HG02938 (cell line): ENCODE results near the gene MUS81.

Source experiments
- ATAC-seq: cut with Tn5 transposase; IDR thresholded peaks from one replicate; pipeline ENCODE4 v1.9.1; 2021; ENCODE audit warnings: mild to moderate bottlenecking, moderate library complexity; ENCODE audit not compliant: unreplicated experiment

MUS81 gene

GRCh38 chr11:65859095-65859811 lies 980 bp upstream of the MUS81 start:
- ATAC-seq, result peak; percentile 50

- ATAC-seq, result peak; percentile 0
Measured at GRCh38 chr11:65859812-65860277, 388 bp upstream of the MUS81 start.

- no peak for ATAC-seq
Measured at GRCh38 chr11:65861165-65861505, 902 bp downstream of the MUS81 start.

- no peak for ATAC-seq
Measured at GRCh38 chr11:65861533-65862183, 1.4 kb downstream of the MUS81 start.

GRCh38 chr11:65862191-65862735 lies 2.0 kb downstream of the MUS81 start:
- ATAC-seq, result no peak

GRCh38 chr11:65862941-65863888 lies 3.0 kb downstream of the MUS81 start:
- ATAC-seq, result no peak

GRCh38 chr11:65863889-65864705 lies 3.9 kb downstream of the MUS81 start:
- no peak for ATAC-seq

GRCh38 chr11:65864706-65865471 lies 4.7 kb downstream of the MUS81 start:
- ATAC-seq, result no peak

- no peak for ATAC-seq
Measured at GRCh38 chr11:65865550-65866172, 5.4 kb downstream of the MUS81 start.

GRCh38 chr11:65866509-65867283 lies 6.5 kb downstream of the MUS81 start:
- ATAC-seq, result no peak

GRCh38 chr11:65867284-65868071 lies 7.2 kb downstream of the MUS81 start:
- no peak for ATAC-seq

GRCh38 chr11:65868076-65868667 lies 7.9 kb downstream of the MUS81 start:
- no peak for ATAC-seq

- no peak for ATAC-seq
Measured at GRCh38 chr11:65868907-65869306, 8.7 kb downstream of the MUS81 start.

GRCh38 chr11:65869643-65870306 lies 9.5 kb downstream of the MUS81 start:
- no peak for ATAC-seq

GRCh38 chr11:65870307-65870658 lies 10.1 kb downstream of the MUS81 start:
- no peak for ATAC-seq
